ENCODE results near the gene CDC42BPB. TPM values are rescaled to one million over a fixed set of nuclear protein-coding genes. Genes with fewer than 3 reads are reported as not detected.

The CDC42BPB gene
- total RNA-seq, 4 donors from 2014 or later: 145 to 255 (median 197) TPM

DNA sequence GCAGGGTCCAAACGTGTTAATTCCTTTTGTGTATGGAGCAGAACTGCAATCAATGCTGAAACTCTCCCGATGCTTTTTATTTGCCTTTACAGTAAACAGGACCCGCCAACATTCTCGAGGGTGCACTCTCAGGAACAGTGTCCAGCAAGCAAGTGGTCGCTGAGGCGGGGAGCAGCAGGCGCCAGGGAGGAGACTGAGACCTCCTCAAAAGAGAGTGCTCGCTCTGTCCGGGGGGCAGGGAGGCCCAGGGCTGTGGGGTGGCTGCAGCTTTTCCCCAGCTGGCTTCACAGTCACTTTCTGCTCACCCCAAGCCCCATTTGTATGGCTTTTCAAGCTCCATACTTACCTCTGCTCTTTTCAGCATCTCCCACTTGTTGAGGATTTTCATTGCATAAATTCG, 49.2 kb downstream of the CDC42BPB start:
- Histone ChIP-seq H3K27ac (no peak overlapping the region), H3K9me3 (no peaks in the 10 kb centered on the region), H3K4me3 (no peak overlapping the region), H3K27me3 (no peaks in the 10 kb centered on the region), H3K4me1 (no peaks in the 10 kb centered on the region), H3K36me3 (peaks cover 0 to 37% (median 0%) of the 10 kb centered on the region in 3 donors)
- no peak for TF ChIP-seq POLR2A (IDR thresholded peaks at IDR 0.05)
- TF ChIP-seq, protein P1, sequence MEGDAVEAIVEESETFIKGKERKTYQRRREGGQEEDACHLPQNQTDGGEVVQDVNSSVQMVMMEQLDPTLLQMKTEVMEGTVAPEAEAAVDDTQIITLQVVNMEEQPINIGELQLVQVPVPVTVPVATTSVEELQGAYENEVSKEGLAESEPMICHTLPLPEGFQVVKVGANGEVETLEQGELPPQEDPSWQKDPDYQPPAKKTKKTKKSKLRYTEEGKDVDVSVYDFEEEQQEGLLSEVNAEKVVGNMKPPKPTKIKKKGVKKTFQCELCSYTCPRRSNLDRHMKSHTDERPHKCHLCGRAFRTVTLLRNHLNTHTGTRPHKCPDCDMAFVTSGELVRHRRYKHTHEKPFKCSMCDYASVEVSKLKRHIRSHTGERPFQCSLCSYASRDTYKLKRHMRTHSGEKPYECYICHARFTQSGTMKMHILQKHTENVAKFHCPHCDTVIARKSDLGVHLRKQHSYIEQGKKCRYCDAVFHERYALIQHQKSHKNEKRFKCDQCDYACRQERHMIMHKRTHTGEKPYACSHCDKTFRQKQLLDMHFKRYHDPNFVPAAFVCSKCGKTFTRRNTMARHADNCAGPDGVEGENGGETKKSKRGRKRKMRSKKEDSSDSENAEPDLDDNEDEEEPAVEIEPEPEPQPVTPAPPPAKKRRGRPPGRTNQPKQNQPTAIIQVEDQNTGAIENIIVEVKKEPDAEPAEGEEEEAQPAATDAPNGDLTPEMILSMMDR (IDR thresholded peaks at IDR 0.05): no peak
- DNase-seq: no peak

DNA sequence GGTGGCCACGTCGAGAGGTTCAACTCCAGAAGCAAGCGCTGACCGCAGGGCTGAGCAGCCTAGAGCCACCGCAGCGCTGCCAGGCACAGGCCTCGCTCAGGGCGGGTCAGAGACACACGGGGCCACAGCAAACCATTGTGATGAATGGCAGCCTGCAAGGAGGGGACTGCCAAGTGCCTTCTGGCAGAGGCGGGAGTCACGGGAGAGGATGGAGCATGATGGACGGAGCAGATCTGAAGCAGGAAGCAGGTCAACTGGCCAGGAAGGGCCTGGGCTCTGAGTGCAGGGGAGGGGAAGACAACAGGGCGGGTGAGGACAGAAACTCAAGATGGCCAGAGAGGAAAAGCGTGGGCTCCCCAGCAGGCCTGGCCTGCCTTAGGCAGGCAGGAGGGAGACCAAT, 49.8 kb downstream of the CDC42BPB start:
- Histone ChIP-seq H3K4me1 (no peaks in the 10 kb centered on the region), H3K9me3 (no peaks in the 10 kb centered on the region), H3K27ac (no peak overlapping the region), H3K36me3 (peaks cover 0 to 42% (median 0%) of the 10 kb centered on the region in 3 donors), H3K27me3 (no peaks in the 10 kb centered on the region), H3K4me3 (no peak overlapping the region)
- TF ChIP-seq, protein P1 (IDR thresholded peaks at IDR 0.05): no peak
- no peak for TF ChIP-seq POLR2A (IDR thresholded peaks at IDR 0.05)
- no peak for DNase-seq

DNA sequence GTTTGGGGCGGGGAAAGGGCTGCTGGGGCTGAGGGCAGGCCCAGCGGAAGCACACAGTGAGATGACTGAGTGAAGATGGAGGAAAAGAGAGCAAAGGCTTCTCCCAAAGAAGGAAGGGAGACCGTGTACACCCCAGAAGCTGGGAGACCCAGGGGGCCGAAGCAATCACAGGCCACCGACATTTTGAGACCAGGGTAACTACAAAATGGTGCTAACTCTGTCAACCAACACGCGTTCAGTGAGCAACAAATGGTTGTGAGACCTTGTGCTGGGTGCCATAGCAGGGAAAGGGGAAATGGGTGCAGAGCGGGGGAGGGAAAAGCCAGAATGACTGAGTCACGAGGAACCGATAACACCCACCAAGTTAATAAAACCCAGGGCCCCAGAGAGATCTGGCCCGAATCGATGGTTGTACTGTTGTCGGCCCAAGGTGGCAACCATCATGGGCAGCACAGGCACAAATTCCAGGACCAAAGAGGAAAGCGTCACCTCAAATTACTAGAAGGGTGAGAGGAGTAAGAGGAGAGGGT, 50.3 kb downstream of the CDC42BPB start:
- Histone ChIP-seq H3K27ac (no peak overlapping the region), H3K36me3 (peaks cover 0 to 46% (median 0%) of the 10 kb centered on the region in 3 donors)

DNA sequence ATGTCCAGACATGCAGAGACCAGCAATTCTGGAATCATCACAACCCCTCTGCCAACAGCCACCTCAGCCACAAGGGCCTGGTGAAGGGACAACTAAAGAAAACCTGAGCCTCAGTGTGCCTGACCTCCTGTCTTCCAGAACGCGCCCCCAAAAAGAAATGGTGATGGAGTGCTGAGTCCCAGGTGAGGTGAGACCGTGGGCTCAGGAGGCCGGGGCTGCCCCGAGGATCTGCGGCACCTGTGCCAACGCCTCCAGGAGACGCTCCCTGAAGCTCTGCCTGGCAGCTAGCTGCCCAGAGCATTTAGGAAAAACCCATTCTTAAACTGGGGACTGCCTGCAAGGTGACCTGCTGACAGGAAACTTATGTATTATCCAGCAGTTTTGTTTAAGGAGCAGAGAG, 51.2 kb downstream of the CDC42BPB start:
- Histone ChIP-seq H3K4me1 (peaks cover 0 to 7% (median 0%) of the 10 kb centered on the region in 4 donors), H3K27me3 (no peaks in the 10 kb centered on the region), H3K4me3 (no peak overlapping the region), H3K27ac (no peak overlapping the region), H3K9me3 (no peaks in the 10 kb centered on the region), H3K36me3 (peaks cover 0 to 53% (median 0%) of the 10 kb centered on the region in 3 donors)
- TF ChIP-seq, protein P1 (IDR thresholded peaks at IDR 0.05): no peak
- no peak for TF ChIP-seq POLR2A (IDR thresholded peaks at IDR 0.05)
- no peak for DNase-seq

More for the DNA sequence above, 50.3 kb downstream of the CDC42BPB start:
- no peak for DNase-seq
- Histone ChIP-seq H3K27me3 (no peaks in the 10 kb centered on the region), H3K4me1 (no peaks in the 10 kb centered on the region), H3K4me3 (no peak overlapping the region), H3K9me3 (no peaks in the 10 kb centered on the region)
- TF ChIP-seq, protein P1 (IDR thresholded peaks at IDR 0.05): no peak
- TF ChIP-seq POLR2A (IDR thresholded peaks at IDR 0.05): no peak

DNA sequence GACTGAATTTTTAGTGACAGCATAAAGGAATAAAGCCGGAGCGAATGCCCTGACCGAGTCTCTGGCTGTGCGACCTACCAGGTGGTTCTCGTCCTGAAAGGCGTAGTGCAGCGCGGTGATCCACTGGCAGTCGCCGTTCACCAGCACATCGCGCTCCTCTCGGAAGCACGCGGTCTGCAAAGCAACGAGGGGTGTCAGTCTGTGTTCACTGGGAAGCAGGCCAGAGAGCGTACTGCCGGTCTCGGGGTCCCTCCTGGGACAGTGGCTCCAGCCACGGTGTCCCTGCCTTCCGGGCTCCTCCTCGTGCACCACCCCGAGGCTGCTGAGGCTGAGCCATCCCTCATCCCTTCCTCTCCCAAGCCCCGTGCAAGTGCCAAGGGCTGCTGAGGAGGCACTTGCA, 53.5 kb downstream of the CDC42BPB start:
- no peak for TF ChIP-seq POLR2A (IDR thresholded peaks at IDR 0.05)
- TF ChIP-seq, protein P1 (IDR thresholded peaks at IDR 0.05): no peak
- peaks cover 0 to 7% (median 0%) of the 10 kb centered on the region in 4 donors for H3K4me1 ChIP-seq
- no peaks in the 10 kb centered on the region for H3K27me3 ChIP-seq
- peaks cover 0 to 57% (median 0%) of the 10 kb centered on the region in 3 donors for H3K36me3 ChIP-seq
- no peak overlapping the region for H3K4me3 ChIP-seq
- H3K27ac ChIP-seq: no peak overlapping the region
- DNase-seq: no peak
- H3K9me3 ChIP-seq: no peaks in the 10 kb centered on the region

DNA sequence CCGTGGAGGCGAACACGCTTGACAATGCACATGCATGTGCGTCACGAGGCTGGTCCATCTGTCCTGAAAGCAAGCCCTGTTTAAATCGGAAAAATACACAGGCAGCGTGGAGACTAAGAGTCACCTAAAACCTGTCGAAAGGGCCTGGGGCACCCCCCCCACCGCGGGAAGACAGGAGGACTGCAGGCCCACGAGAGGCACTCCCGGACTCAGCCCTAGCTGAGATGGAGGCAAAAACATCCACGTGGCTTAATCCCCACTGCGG, 54.1 kb downstream of the CDC42BPB start:
- no peak for DNase-seq
- Histone ChIP-seq H3K27ac (no peak overlapping the region), H3K27me3 (no peaks in the 10 kb centered on the region), H3K4me1 (peaks cover 0 to 7% (median 0%) of the 10 kb centered on the region in 4 donors), H3K4me3 (no peak overlapping the region), H3K36me3 (peaks cover 0 to 61% (median 0%) of the 10 kb centered on the region in 3 donors), H3K9me3 (no peaks in the 10 kb centered on the region)
- TF ChIP-seq, protein P1 (IDR thresholded peaks at IDR 0.05): no peak
- no peak for TF ChIP-seq POLR2A (IDR thresholded peaks at IDR 0.05)

Data from Peyer's patch (tissue), 4 donors.